Endothelial cell of umbilical vein (primary cell): ENCODE measurements around the gene SEMA4B. TPM values are rescaled to one million over a fixed set of nuclear protein-coding genes. Genes with fewer than 3 reads are reported as not detected.

Experiments
- BruUV-seq: library from RNA; stranded (reverse); fragments of 400-500 nt; replicated peaks from 2 replicates; lab custom pipeline; 2021; lab: Mats Ljungman, UMichigan
- CTCF ChIA-PET: fragments of 300-600, 350-600 bp; sonication (Branson Sonifier 250); formaldehyde crosslinking; loops from one replicate; lab custom pipeline; 2021; ENCODE audit warnings: antibody characterized with exemption, inconsistent platforms; lab: Charles Lee
- POLR2A ChIA-PET: fragments of 300-600, 350-600 bp; sonication (Branson Sonifier 250); formaldehyde crosslinking; loops from one replicate; lab custom pipeline; 2021; ENCODE audit warnings: antibody characterized with exemption, inconsistent platforms; lab: Charles Lee
- DNase-seq: peaks from one replicate; pipeline ENCODE4 v3.0.0-alpha.2; 2011; ENCODE audit warnings: low read depth, low spot score
- FAIRE-seq: peaks from 2 replicates; lab custom pipeline; 2011; peaks lifted over from hg19 to GRCh38; lab: Jason Lieb, UNC
- H2AFZ ChIP-seq: 2 replicates; pipeline ENCODE4 v1.6.0; 2012; ENCODE audit warnings: low read depth, low read length, control low read depth, inconsistent platforms
- H3K27ac ChIP-seq: 2 replicates; pipeline ENCODE4 v1.5.1; 2011; ENCODE audit warnings: low read depth, mild to moderate bottlenecking, control low read depth, low read length, moderate library complexity; ENCODE audit not compliant: insufficient read depth
- H3K27me3 ChIP-seq, 2 experiments: 2 replicates each; pipeline versions ENCODE4 v1.6.0 to v1.6.1; 2011; ENCODE audit warnings: low read length in 2 of 2, mixed read lengths in 1 of 2; ENCODE audit not compliant: control insufficient read depth in 2 of 2, insufficient read depth in 2 of 2
- H3K36me3 ChIP-seq, 2 experiments: 2 replicates in 1 of 2; 3 replicates in 1 of 2; pipeline ENCODE4 v1.5.1; 2011; ENCODE audit warnings: low read length in 2 of 2, mild to moderate bottlenecking in 1 of 2, moderate library complexity in 1 of 2; ENCODE audit not compliant: control insufficient read depth in 2 of 2, insufficient read depth in 2 of 2; ENCODE audit errors: extremely low read depth in 1 of 2
- H3K4me1 ChIP-seq: 3 replicates; pipeline ENCODE4 v1.5.1; 2011; ENCODE audit warnings: mild to moderate bottlenecking, low read length; ENCODE audit not compliant: control insufficient read depth, insufficient read depth; ENCODE audit errors: extremely low read depth
- H3K4me2 ChIP-seq: 2 replicates; pipeline ENCODE4 v1.6.1; 2011; ENCODE audit warnings: low read length, control low read depth, mixed read lengths; ENCODE audit not compliant: insufficient read depth
- H3K4me3 ChIP-seq, 3 experiments: fragments of 200-600 bp in 1 of 3; sonication (generic), shearing (Covaris generic) in 1 of 3; replicated peaks in 1 of 3; 2 replicates each; pipeline ENCODE4 v1.5.1; 2011 to 2016; ENCODE audit warnings: control low read depth in 3 of 3, low read length in 3 of 3, mild to moderate bottlenecking in 2 of 3, inconsistent platforms in 1 of 3, low read depth in 1 of 3, moderate library complexity in 1 of 3; ENCODE audit not compliant: insufficient read depth in 1 of 3
- H3K79me2 ChIP-seq: 2 replicates; pipeline ENCODE4 v1.6.0; 2012; ENCODE audit warnings: low read length, inconsistent platforms; ENCODE audit not compliant: control insufficient read depth, insufficient read depth
- H3K9ac ChIP-seq: replicated peaks from 2 replicates; pipeline ENCODE3; 2011; ENCODE audit warnings: low read length, control low read depth; ENCODE audit not compliant: insufficient read depth; ENCODE audit errors: extremely low read depth
- H3K9me1 ChIP-seq: replicated peaks from 3 replicates; pipeline ENCODE4 v1.6.0; 2011; ENCODE audit warnings: mild to moderate bottlenecking, low read length; ENCODE audit not compliant: control insufficient read depth, insufficient read depth; ENCODE audit errors: extremely low read depth
- H3K9me3 ChIP-seq: replicated peaks from 2 replicates; pipeline ENCODE4 v1.5.1; 2012; ENCODE audit warnings: low read length, inconsistent platforms; ENCODE audit not compliant: control insufficient read depth, insufficient read depth
- H4K20me1 ChIP-seq: replicated peaks from 2 replicates; pipeline ENCODE3; 2011; ENCODE audit warnings: mild to moderate bottlenecking, low read length; ENCODE audit not compliant: control insufficient read depth, insufficient read depth; ENCODE audit errors: extremely low read depth
- CTCF ChIP-seq, 2 donors: IDR thresholded peaks; 1 replicate in 1 of 2; 2 replicates in 1 of 2; pipeline ENCODE4 v1.5.1; 2011; ENCODE audit warnings: low read length in 2 of 2, mild to moderate bottlenecking in 2 of 2, moderate library complexity in 2 of 2, control low read depth in 1 of 2, inconsistent platforms in 1 of 2, low read depth in 1 of 2; ENCODE audit not compliant: insufficient read depth in 1 of 2; ENCODE audit errors: extremely low read depth in 1 of 2
- EZH2 ChIP-seq: IDR thresholded peaks from 2 replicates; pipeline ENCODE4 v1.6.1; 2012; ENCODE audit warnings: borderline replicate concordance, low read depth, mild to moderate bottlenecking, moderate library complexity, low read length, inconsistent platforms; ENCODE audit not compliant: severe bottlenecking
- FOS ChIP-seq: IDR thresholded peaks from 2 replicates; pipeline ENCODE4 v1.6.1; 2011; ENCODE audit warnings: mild to moderate bottlenecking, low read length, moderate library complexity, borderline replicate concordance; ENCODE audit not compliant: insufficient read depth
- GATA2 ChIP-seq: IDR thresholded peaks from 2 replicates; pipeline ENCODE4 v1.7.0; 2011; ENCODE audit warnings: low read depth, mild to moderate bottlenecking, moderate library complexity, mixed read lengths, low read length; ENCODE audit not compliant: insufficient read length, insufficient read depth
- JUN ChIP-seq: IDR thresholded peaks from 2 replicates; pipeline ENCODE4 v1.6.1; 2011; ENCODE audit warnings: borderline replicate concordance, low read depth; ENCODE audit not compliant: insufficient read length, insufficient read depth
- MYC ChIP-seq: IDR thresholded peaks from one replicate; pipeline ENCODE4 v1.6.1; 2011; ENCODE audit warnings: mild to moderate bottlenecking, low read depth, low read length
- POLR2A ChIP-seq: IDR thresholded peaks from 2 replicates; pipeline ENCODE4 v1.6.1; 2012; ENCODE audit warnings: low read depth, mild to moderate bottlenecking, control low read depth, low read length
- POLR2AphosphoS5 ChIP-seq: IDR thresholded peaks from 2 replicates; pipeline ENCODE4 v1.6.1; 2012; ENCODE audit warnings: low read depth, mild to moderate bottlenecking, control low read depth, low read length, moderate library complexity; ENCODE audit not compliant: insufficient read depth
- dilution Hi-C: fragments of 300-500 bp; cut with MboI; formaldehyde crosslinking; loops from one replicate; pipeline ENCODE4 v1.15.0; 2019; ENCODE audit warnings: low sequenced_read_pairs; ENCODE audit not compliant: extremely low pct_ligation_motif_present
- intact Hi-C: fragments of 100-400 bp; cut with micrococcal nuclease; formaldehyde crosslinking; loops from one replicate; pipeline ENCODE4 v1.10.0; 2022
- polyA plus RNA-seq, 4 experiments: library from polyadenylated mRNA; depleted of rRNA in 3 of 4; stranded (reverse) in 3 of 4; unstranded in 1 of 4; fragments of >200 nt; gene quantifications; 2 replicates each; pipeline versions ENCODE4 v1.2.1 to v1.2.3, GENCODE V29; 2011 to 2012; ENCODE audit warnings: missing spikeins in 1 of 4
- total RNA-seq: library from RNA; stranded (reverse); gene quantifications from 2 replicates; pipeline ENCODE4 v1.2.3, GENCODE V29; 2021
- TF ChIP-seq, protein P1 (sequence below): IDR thresholded peaks from 2 replicates; pipeline ENCODE4 v1.6.1; 2011; ENCODE audit not compliant: insufficient read depth, insufficient read length

Gene SEMA4B
- total and polyA plus RNA-seq, 2 donors (not counting 3 experiments of a cell fraction or from before 2014, with no cell fraction given): 6.1 to 7.1 TPM

DNA sequence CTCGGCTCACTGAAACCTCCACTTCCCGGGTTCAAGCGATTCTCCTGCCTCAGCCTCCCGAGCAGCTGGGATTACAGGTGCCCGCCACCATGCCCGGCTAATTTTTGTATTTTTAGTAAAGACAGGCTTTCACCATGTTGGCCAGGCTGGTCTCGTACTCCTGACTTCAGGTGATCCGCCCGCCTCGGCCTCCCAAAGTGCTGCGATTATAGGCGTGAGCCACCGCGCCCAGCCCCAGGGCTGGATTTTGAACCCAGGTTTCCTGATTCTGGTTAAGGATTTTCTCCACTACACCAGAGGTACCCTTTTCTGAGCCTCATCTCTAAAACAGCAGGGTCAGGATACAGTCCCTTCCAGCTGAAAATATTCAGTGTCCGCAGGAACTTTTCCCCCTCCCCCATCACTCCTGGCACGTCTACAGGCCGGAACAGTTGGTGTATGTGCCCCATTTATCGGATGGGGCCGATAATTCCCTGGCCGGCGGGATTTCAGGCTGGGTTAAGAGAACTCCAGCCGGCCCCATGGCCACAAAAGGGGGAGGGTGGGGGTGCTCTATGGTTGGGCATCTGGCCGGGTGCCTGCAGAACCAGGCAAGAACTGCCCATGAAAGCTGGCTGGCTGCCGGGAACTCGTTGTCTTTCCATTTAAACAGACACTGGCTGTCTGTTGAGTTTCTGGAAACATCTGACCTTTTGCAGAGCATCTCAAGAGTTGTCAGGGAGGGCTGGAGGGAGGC is 26.8 kb upstream of the SEMA4B start:
- dilution Hi-C loops: no loop called here
- Histone ChIP-seq H3K9ac (no peak overlapping the region), H3K4me1 (peaks cover 5% of the 10 kb centered on the region), H4K20me1 (no peaks in the 10 kb centered on the region), H3K27ac (no peak overlapping the region), H2AFZ (peak overlapping the region; percentile 83), H3K4me3 (no peak overlapping the region), H3K36me3 (no peaks in the 10 kb centered on the region), H3K27me3 (peaks cover 0 to 2% of the 10 kb centered on the region in 2 experiments), H3K4me2 (peak overlapping the region; percentile 33), H3K79me2 (no peaks in the 10 kb centered on the region), H3K9me1 (no peaks in the 10 kb centered on the region), H3K9me3 (no peaks in the 10 kb centered on the region)
- CTCF ChIA-PET: no interaction called here
- FAIRE-seq: peak; percentile 40
- BruUV-seq: no TSS peak
- no peak for TF ChIP-seq JUN
- no peak for TF ChIP-seq EZH2
- TF ChIP-seq MYC: no peak
- TF ChIP-seq FOS: no peak
- TF ChIP-seq, protein P1, sequence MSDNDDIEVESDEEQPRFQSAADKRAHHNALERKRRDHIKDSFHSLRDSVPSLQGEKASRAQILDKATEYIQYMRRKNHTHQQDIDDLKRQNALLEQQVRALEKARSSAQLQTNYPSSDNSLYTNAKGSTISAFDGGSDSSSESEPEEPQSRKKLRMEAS: no peak
- no peak for TF ChIP-seq POLR2A
- TF ChIP-seq POLR2AphosphoS5: no peak
- TF ChIP-seq CTCF (IDR thresholded peaks at IDR 0.05; ENCODE audit: extremely low read depth in 1 of 2, insufficient read depth in 1 of 2, low read depth in 1 of 2, low read length in 2 of 2): no peak
- no peak for TF ChIP-seq GATA2
- intact Hi-C loops: no loop called here
- POLR2A ChIA-PET: no interaction called here
- peak; percentile 43 for DNase-seq
